ENCODE measurements around the gene MEIOB.

The MEIOB gene

DNA sequence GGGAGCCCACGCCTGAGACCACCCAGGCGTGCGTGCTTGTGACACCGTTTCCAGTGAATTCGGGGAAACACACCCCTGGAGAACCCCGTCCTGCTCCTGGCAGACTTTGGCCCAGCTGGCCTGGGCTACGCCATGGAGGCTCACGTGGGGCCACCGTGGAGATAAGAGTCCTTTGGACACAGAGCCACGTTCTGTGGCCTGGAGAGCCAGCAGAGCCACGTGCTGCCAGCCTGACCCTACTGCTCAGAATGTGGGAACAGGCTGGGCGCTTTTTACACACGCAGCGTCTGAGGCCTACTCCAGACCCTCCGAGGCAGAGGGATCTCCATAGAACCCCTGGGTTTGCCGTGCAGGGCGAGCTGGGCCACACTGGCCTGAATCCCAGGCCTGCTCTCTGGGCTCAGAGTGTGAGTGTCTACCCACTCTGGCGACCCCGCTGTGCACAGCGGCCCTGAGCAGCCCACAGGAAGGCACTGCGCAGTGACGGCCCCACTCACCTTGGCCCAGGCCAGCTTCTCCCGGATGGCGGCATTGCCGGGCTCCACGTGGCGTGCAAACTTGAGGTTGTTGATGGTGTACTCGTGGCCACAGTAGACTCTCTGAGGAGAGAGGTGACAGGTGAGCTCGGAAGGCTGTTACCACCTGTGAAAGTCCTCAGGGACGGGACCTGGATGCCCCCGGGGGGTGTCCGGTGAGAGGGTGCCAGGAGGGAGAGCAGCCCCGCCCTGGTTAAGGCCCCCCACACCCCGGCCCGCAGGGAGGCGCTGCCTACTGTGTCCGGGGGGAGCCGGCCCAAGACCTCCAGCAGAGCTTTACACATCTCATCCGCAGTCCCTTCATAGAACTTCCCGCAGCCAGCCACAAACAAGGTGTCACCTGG is 55.3 kb downstream of the MEIOB start:
- DNase-seq (ENCODE audit: insufficient read length, low spot score) (no peak), FAIRE-seq (no peak)
- TF ChIP-seq, protein P1, sequence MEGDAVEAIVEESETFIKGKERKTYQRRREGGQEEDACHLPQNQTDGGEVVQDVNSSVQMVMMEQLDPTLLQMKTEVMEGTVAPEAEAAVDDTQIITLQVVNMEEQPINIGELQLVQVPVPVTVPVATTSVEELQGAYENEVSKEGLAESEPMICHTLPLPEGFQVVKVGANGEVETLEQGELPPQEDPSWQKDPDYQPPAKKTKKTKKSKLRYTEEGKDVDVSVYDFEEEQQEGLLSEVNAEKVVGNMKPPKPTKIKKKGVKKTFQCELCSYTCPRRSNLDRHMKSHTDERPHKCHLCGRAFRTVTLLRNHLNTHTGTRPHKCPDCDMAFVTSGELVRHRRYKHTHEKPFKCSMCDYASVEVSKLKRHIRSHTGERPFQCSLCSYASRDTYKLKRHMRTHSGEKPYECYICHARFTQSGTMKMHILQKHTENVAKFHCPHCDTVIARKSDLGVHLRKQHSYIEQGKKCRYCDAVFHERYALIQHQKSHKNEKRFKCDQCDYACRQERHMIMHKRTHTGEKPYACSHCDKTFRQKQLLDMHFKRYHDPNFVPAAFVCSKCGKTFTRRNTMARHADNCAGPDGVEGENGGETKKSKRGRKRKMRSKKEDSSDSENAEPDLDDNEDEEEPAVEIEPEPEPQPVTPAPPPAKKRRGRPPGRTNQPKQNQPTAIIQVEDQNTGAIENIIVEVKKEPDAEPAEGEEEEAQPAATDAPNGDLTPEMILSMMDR (IDR thresholded peaks at IDR 0.05; ENCODE audit: insufficient read depth, missing control alignments) = no peak

DNA sequence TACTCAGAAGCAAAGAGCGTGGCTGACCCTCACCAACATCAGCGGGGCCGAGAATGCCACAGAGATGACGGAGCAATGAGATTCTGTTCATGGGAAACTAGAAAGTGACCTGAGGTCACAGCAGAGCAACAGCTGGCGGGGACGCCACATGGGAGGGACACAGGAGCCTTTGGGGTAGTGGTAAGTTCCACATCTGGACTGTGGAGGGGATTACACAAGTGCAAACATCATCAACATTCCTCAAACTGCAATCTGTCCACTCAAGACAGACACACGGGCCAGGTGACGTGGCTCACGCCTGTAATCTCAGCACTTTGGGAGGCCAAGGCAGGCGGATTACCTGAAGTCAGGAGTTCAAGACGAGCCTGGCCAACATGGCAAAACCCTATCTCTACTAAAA is 56.5 kb downstream of the MEIOB start:
- TF ChIP-seq, protein P1 (IDR thresholded peaks at IDR 0.05; ENCODE audit: insufficient read depth, missing control alignments) = no peak
- DNase-seq (ENCODE audit: insufficient read length, low spot score) (no peak), FAIRE-seq (no peak)

- no peak for FAIRE-seq
- TF ChIP-seq, protein P1 (IDR thresholded peaks at IDR 0.05; ENCODE audit: insufficient read depth, missing control alignments) = peak; percentile 44
- peak; percentile 56 for DNase-seq (ENCODE audit: insufficient read length, low spot score)
Observed at GRCh38 chr16:1812732-1813163, 59.2 kb downstream of the MEIOB start.

GRCh38 chr16:1810536-1810935 is 61.4 kb downstream of the MEIOB start:
- TF ChIP-seq, protein P1 (IDR thresholded peaks at IDR 0.05; ENCODE audit: insufficient read depth, missing control alignments) = no peak
- DNase-seq (ENCODE audit: insufficient read length, low spot score) (no peak), FAIRE-seq (no peak)

- TF ChIP-seq, protein P1 (IDR thresholded peaks at IDR 0.05; ENCODE audit: insufficient read depth, missing control alignments) = no peak
- FAIRE-seq = no peak
- DNase-seq (ENCODE audit: insufficient read length, low spot score) = no peak
Observed at GRCh38 chr16:1810106-1810505, 61.9 kb downstream of the MEIOB start.

GRCh38 chr16:1809281-1809801 is 62.6 kb downstream of the MEIOB start:
- TF ChIP-seq, protein P1 (IDR thresholded peaks at IDR 0.05; ENCODE audit: insufficient read depth, missing control alignments) = no peak
- no peak for DNase-seq (ENCODE audit: insufficient read length, low spot score)

DNA sequence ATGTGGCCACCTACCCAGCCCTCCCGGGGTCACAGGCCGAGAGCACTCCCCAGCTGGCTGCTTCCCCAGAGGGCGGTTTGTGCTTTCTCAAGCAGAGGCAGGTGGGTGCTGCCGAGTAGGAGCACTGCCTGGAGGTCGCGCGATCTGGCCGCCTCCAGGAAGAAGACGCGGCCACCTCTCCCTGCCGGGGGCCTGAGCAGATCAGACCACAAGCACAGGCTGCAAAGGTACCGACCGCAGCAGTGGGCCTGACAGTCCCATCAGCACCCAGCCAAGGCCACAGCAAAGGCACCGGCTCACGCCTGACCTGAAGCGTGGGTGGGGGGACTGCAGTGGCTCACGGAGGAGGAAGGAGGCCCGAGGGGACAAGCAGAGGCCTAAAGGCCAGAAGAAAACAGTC is 63.3 kb downstream of the MEIOB start:
- no peak for DNase-seq (ENCODE audit: insufficient read length, low spot score)
- TF ChIP-seq, protein P1 (IDR thresholded peaks at IDR 0.05; ENCODE audit: insufficient read depth, missing control alignments) = no peak
- no peak for FAIRE-seq

More at GRCh38 chr16:1809281-1809801, 62.6 kb downstream of the MEIOB start:
- FAIRE-seq = no peak
